ENCODE data around the gene OR2H2. TPM values are rescaled to one million over a fixed set of nuclear protein-coding genes. Genes with fewer than 3 reads are reported as not detected.

Gene OR2H2
- total RNA-seq, 1 experiment from 2014 or later = not detected

DNA sequence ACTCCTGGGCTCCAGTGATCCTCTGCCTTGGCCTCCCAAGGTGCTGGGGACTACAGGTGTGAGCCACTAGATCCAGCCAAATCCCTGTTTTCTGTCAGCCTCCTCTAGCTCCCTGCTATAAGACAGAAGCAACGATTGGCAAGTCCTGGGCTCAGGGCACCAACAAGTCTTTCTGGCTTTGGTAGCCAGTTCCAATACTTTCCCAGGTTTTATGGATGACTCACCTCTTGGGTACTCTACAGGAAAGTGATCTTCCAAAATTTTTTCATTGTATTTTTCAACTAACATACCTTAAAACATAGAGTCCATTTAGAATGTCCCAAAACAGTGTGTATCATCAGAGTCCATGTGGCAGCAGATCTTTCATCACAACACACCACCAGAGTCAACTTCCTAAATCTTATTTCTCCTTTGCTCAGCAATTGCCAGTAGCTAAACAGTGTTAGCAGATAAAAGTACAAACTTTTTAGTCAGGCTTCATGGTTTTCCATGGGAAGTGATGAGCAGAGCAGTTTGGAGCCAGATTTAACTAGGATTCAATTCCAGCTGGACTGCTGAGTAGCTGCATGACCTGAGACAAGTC lies 34.7 kb downstream of the OR2H2 start:
- Mint-ChIP-seq H3K4me3 (ENCODE audit: low read depth, unreplicated experiment) (no peak overlapping the region), H3K36me3 (ENCODE audit: insufficient read depth, unreplicated experiment) (peaks cover 13% of the 10 kb centered on the region), H3K27me3 (ENCODE audit: unreplicated experiment) (no peaks in the 10 kb centered on the region), H3K9me3 (ENCODE audit: low read depth, unreplicated experiment) (no peaks in the 10 kb centered on the region), H3K4me1 (ENCODE audit: low read depth, unreplicated experiment) (no peaks in the 10 kb centered on the region), H3K27ac (ENCODE audit: unreplicated experiment) (no peak overlapping the region)
- CTCF ChIA-PET = no interaction called here
- no peak for DNase-seq
- BruUV-seq (replicated peaks) = no TSS peak
- TF ChIP-seq, protein P1, sequence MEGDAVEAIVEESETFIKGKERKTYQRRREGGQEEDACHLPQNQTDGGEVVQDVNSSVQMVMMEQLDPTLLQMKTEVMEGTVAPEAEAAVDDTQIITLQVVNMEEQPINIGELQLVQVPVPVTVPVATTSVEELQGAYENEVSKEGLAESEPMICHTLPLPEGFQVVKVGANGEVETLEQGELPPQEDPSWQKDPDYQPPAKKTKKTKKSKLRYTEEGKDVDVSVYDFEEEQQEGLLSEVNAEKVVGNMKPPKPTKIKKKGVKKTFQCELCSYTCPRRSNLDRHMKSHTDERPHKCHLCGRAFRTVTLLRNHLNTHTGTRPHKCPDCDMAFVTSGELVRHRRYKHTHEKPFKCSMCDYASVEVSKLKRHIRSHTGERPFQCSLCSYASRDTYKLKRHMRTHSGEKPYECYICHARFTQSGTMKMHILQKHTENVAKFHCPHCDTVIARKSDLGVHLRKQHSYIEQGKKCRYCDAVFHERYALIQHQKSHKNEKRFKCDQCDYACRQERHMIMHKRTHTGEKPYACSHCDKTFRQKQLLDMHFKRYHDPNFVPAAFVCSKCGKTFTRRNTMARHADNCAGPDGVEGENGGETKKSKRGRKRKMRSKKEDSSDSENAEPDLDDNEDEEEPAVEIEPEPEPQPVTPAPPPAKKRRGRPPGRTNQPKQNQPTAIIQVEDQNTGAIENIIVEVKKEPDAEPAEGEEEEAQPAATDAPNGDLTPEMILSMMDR (IDR thresholded peaks at IDR 0.05; ENCODE audit: unreplicated experiment) = no peak
- intact Hi-C loops (cut with micrococcal nuclease; ENCODE audit: unreplicated experiment) = no loop called here

DNA sequence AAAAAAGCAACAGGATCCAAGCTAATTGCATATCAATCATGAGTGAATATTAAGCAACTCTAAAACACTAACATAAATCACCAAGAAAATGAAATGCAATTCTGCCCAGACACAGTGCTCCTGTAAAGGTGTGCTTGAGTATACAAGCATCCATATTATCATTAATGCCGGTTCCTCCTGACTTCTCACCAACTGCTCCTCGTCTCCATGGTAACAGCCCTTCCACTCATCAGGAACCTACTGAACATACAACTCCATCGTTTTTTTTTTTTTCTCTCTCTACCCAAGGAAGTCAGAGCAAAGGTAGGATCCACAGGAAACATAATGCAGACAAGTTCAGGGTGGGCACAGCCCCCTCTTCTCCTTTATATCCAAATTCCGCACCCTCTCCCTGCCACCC lies 35.7 kb downstream of the OR2H2 start:
- Mint-ChIP-seq H3K4me1 (ENCODE audit: low read depth, unreplicated experiment) (no peaks in the 10 kb centered on the region), H3K27me3 (ENCODE audit: unreplicated experiment) (no peaks in the 10 kb centered on the region), H3K4me3 (ENCODE audit: low read depth, unreplicated experiment) (no peak overlapping the region), H3K9me3 (ENCODE audit: low read depth, unreplicated experiment) (no peaks in the 10 kb centered on the region), H3K27ac (ENCODE audit: unreplicated experiment) (no peak overlapping the region), H3K36me3 (ENCODE audit: insufficient read depth, unreplicated experiment) (peaks cover 13% of the 10 kb centered on the region)
- intact Hi-C loops (cut with micrococcal nuclease; ENCODE audit: unreplicated experiment) = no loop called here
- CTCF ChIA-PET = no interaction called here
- TF ChIP-seq, protein P1 (IDR thresholded peaks at IDR 0.05; ENCODE audit: unreplicated experiment) = no peak
- no peak for DNase-seq
- no TSS peak for BruUV-seq (replicated peaks)

- CTCF ChIA-PET = no interaction called here
- TF ChIP-seq, protein P1 (IDR thresholded peaks at IDR 0.05; ENCODE audit: unreplicated experiment) = no peak
Observed at GRCh38 chr6:29624520-29624961, 39.6 kb downstream of the OR2H2 start.

DNA sequence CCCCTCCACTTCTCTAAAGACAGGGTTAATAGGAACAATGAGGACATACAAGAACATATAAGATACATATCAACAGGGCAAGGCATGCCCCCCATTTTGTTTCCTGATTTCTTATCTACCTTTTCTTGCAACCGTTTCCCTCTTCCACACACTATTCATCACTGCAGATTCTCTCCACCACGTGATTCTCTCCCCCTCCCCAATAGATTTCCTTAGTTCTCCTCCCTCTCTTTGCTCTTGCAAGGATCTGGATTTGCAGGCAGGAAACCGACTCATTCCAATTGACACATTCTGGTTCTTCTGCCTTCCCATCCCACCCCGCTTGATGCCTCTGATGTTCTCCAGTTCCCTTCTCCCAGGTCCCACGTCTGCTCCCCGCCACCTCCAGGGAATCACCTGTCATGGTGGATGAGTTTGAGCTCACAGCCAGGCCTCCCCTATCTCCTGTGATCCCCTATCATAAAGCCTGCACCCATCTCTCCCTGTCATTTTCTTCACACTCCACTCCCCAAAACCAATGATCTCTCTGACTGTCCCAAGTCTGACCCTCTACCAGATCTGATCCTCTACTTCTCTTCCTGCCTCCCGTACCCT lies 40.5 kb downstream of the OR2H2 start:
- H3K27ac Mint-ChIP-seq (ENCODE audit: unreplicated experiment) = no peak overlapping the region
- no peaks in the 10 kb centered on the region for H3K27me3 Mint-ChIP-seq (ENCODE audit: unreplicated experiment)
- no peaks in the 10 kb centered on the region for H3K9me3 Mint-ChIP-seq (ENCODE audit: low read depth, unreplicated experiment)
- no TSS peak for BruUV-seq (replicated peaks)
- TF ChIP-seq, protein P1 (IDR thresholded peaks at IDR 0.05; ENCODE audit: unreplicated experiment) = no peak
- peaks cover 14% of the 10 kb centered on the region for H3K4me1 Mint-ChIP-seq (ENCODE audit: low read depth, unreplicated experiment)
- intact Hi-C loops (cut with micrococcal nuclease; ENCODE audit: unreplicated experiment) = no loop called here
- DNase-seq = no peak
- no peak overlapping the region for H3K4me3 Mint-ChIP-seq (ENCODE audit: low read depth, unreplicated experiment)
- CTCF ChIA-PET = interaction anchor here (0.7 kb wide), 1 partner anchor 208 kb away, joined by 3 read pairs; no protein-coding TSS in a partner anchor
- peaks cover 21% of the 10 kb centered on the region for H3K36me3 Mint-ChIP-seq (ENCODE audit: insufficient read depth, unreplicated experiment)

More at GRCh38 chr6:29624520-29624961, 39.6 kb downstream of the OR2H2 start:
- no TSS peak for BruUV-seq (replicated peaks)
- no peak overlapping the region for H3K27ac Mint-ChIP-seq (ENCODE audit: unreplicated experiment)
- peaks cover 9% of the 10 kb centered on the region for H3K4me1 Mint-ChIP-seq (ENCODE audit: low read depth, unreplicated experiment)
- no peak for DNase-seq
- intact Hi-C loops (cut with micrococcal nuclease; ENCODE audit: unreplicated experiment) = no loop called here
- no peaks in the 10 kb centered on the region for H3K27me3 Mint-ChIP-seq (ENCODE audit: unreplicated experiment)
- H3K36me3 Mint-ChIP-seq (ENCODE audit: insufficient read depth, unreplicated experiment) = peaks cover 23% of the 10 kb centered on the region
- H3K4me3 Mint-ChIP-seq (ENCODE audit: low read depth, unreplicated experiment) = no peak overlapping the region
- no peaks in the 10 kb centered on the region for H3K9me3 Mint-ChIP-seq (ENCODE audit: low read depth, unreplicated experiment)
